SK-N-MC (cell line): ENCODE measurements around the gene GRB7.
"Not testable (repeated sequence)": the region's sequence is repeated elsewhere in the genome, so short reads cannot be mapped to it uniquely, and the experiment has no call there.

Experiments used
- EZH2 ChIP-seq: fragments of 200-600 bp; sonication (generic); IDR thresholded peaks from one replicate; pipeline ENCODE4 v1.6.1; 2017; ENCODE audit warnings: antibody characterized with exemption
- POLR2AphosphoS5 ChIP-seq: IDR thresholded peaks from 2 replicates; pipeline ENCODE4 v1.6.1; 2012; ENCODE audit warnings: mild to moderate bottlenecking, low read depth, low read length, borderline replicate concordance

DNA sequence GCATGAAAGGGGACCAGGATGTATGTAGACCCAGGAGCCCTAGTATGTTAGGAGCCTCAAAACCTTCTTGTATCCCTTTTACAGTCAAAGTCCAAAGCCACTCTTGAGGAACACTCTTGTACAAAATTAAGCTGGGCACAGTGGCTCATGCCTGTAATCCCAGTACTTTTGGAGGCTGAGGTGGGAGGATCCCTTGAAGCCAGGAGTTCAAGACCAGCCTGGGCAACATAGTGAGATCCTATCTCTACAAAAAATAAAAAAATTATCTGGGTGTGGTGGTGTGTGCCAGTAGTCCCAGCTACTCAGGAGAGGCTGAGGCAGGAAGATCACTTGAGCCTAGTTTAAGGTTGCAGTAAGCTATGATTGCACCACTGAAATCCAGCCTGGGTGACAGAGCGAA lies 11.8 kb upstream of the GRB7 start:
- not testable (repeated sequence) for TF ChIP-seq POLR2AphosphoS5, EZH2
